ENCODE data around the gene HSPB7. TPM values are rescaled to one million over a fixed set of nuclear protein-coding genes. Genes with fewer than 3 reads are reported as not detected.

HSPB7 gene
- total RNA-seq, 6 experiments from 2014 or later = 15.5 to 40.6 (median 33.0) TPM

- no peak for TF ChIP-seq CTCF (IDR thresholded peaks at IDR 0.05)
- no peak overlapping the region; the same call in 1 of the 2 replicates for H3K27ac Mint-ChIP-seq
- H3K9me3 Mint-ChIP-seq = no peaks in the 10 kb centered on the region
- peaks cover 12% of the 10 kb centered on the region for H3K27me3 Mint-ChIP-seq (ENCODE audit: insufficient read depth)
- no peak for DNase-seq
- no peaks in the 10 kb centered on the region for H3K4me1 Mint-ChIP-seq (ENCODE audit: low read depth)
- no peak overlapping the region for H3K4me3 Mint-ChIP-seq
- H3K36me3 Mint-ChIP-seq (ENCODE audit: low read depth) = no peaks in the 10 kb centered on the region
These were observed 32.5 kb upstream of the HSPB7 start for GRCh38 chr1:16050328-16050727.

- Mint-ChIP-seq H3K4me3 (no peak overlapping the region), H3K36me3 (ENCODE audit: low read depth) (no peaks in the 10 kb centered on the region), H3K9me3 (no peaks in the 10 kb centered on the region), H3K4me1 (ENCODE audit: low read depth) (no peaks in the 10 kb centered on the region), H3K27ac (no peak overlapping the region), H3K27me3 (ENCODE audit: insufficient read depth) (peaks cover 9% of the 10 kb centered on the region)
- no peak for TF ChIP-seq CTCF (IDR thresholded peaks at IDR 0.05)
- DNase-seq = no peak
These were observed 30.8 kb upstream of the HSPB7 start for GRCh38 chr1:16048573-16049189.

- Mint-ChIP-seq H3K27ac (no peak overlapping the region), H3K36me3 (ENCODE audit: low read depth) (no peaks in the 10 kb centered on the region), H3K9me3 (no peaks in the 10 kb centered on the region), H3K4me3 (no peak overlapping the region), H3K4me1 (ENCODE audit: low read depth) (no peaks in the 10 kb centered on the region), H3K27me3 (ENCODE audit: insufficient read depth) (peaks cover 9% of the 10 kb centered on the region)
- no peak for TF ChIP-seq CTCF (IDR thresholded peaks at IDR 0.05)
- no peak for DNase-seq
These were observed 30.1 kb upstream of the HSPB7 start for GRCh38 chr1:16047791-16048475.

- peak; percentile 16; the same call in 1 of the 2 replicates for TF ChIP-seq CTCF (IDR thresholded peaks at IDR 0.05)
- peak; percentile 24 for DNase-seq
- no peak overlapping the region for H3K4me3 Mint-ChIP-seq
- no peaks in the 10 kb centered on the region for H3K9me3 Mint-ChIP-seq
- H3K27ac Mint-ChIP-seq = no peak overlapping the region
- peaks cover 11% of the 10 kb centered on the region for H3K27me3 Mint-ChIP-seq (ENCODE audit: insufficient read depth)
- H3K4me1 Mint-ChIP-seq (ENCODE audit: low read depth) = no peaks in the 10 kb centered on the region
- no peaks in the 10 kb centered on the region for H3K36me3 Mint-ChIP-seq (ENCODE audit: low read depth)
These were observed 29.0 kb upstream of the HSPB7 start for GRCh38 chr1:16046842-16047241.

DNA sequence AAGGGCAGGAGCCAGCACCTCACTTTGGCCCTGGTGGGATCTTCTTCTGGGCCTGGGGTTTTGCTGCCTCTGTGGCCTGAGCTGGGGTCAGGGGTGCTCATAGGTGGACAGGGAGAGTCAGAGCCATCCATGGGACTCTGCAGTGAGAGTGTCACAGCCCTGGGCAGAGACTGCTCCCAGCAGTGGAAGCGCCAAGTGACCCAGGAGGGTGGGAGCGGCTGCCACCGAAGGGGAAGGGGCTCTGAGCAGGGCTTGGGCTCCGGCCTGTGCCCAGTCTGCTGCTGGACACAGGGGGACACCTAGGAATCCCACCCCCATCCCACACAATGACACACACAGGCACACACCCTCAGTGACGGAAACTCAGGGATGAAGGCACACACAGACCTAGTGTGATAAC is 26.1 kb upstream of the HSPB7 start:
- no peak for TF ChIP-seq CTCF (IDR thresholded peaks at IDR 0.05)
- Mint-ChIP-seq H3K9me3 (no peaks in the 10 kb centered on the region), H3K27ac (no peak overlapping the region), H3K4me1 (ENCODE audit: low read depth) (no peaks in the 10 kb centered on the region), H3K36me3 (ENCODE audit: low read depth) (no peaks in the 10 kb centered on the region), H3K4me3 (no peak overlapping the region), H3K27me3 (ENCODE audit: insufficient read depth) (peaks cover 10% of the 10 kb centered on the region)
- DNase-seq = no peak

Measured in HFFc6 (cell line).